Testis (tissue), 3 donors: ENCODE results near the gene MDGA2. TPM values are rescaled to one million over a fixed set of nuclear protein-coding genes. Genes with fewer than 3 reads are reported as not detected.

Experiments used
- DNase-seq: peaks from one replicate; pipeline ENCODE4 v3.0.0-alpha.2; 2019
- H3K27ac ChIP-seq, 2 donors: fragments of 200-600 bp; sonication (generic); one replicate each; pipeline ENCODE4 v1.5.1; 2019
- H3K27me3 ChIP-seq: fragments of 200-600 bp; sonication (generic); one replicate; pipeline ENCODE4 v1.5.1; 2019
- H3K36me3 ChIP-seq: fragments of 200-600 bp; sonication (generic); one replicate; pipeline ENCODE4 v1.5.1; 2017; ENCODE audit warnings: low read depth; ENCODE audit errors: missing control alignments
- H3K4me1 ChIP-seq: fragments of 200-600 bp; sonication (generic); one replicate; pipeline ENCODE4 v1.5.1; 2019
- H3K4me3 ChIP-seq, 2 donors: fragments of 200-600 bp; sonication (generic); one replicate each; pipeline ENCODE4 v1.5.1; 2017 to 2019
- H3K9me3 ChIP-seq: fragments of 200-600 bp; sonication (generic); one replicate; pipeline ENCODE4 v1.5.1; 2017
- CTCF ChIP-seq, 3 experiments: fragments of 450-650 bp in 2 of 3; fragments of 200-600 bp in 1 of 3; sonication (generic) in 1 of 3; IDR thresholded peaks; one replicate each; pipeline ENCODE4 v1.5.1; 2016 to 2019; ENCODE audit warnings: antibody characterized with exemption in 3 of 3, mild to moderate bottlenecking in 2 of 3, moderate library complexity in 1 of 3
- POLR2A ChIP-seq: fragments of 450-650 bp; IDR thresholded peaks from one replicate; pipeline ENCODE4 v1.6.1; 2017; ENCODE audit warnings: antibody characterized with exemption, mild to moderate bottlenecking, moderate library complexity
- WGBS, 2 donors: methylation state at CpG; one replicate each; pipeline ENCODE4 v1.1.5; 2018; 5-methylcytosine and 5-hydroxymethylcytosine counted together
- intact Hi-C: fragments of 100-400 bp; cut with DNase I; formaldehyde crosslinking; loops from one replicate; pipeline ENCODE4 v1.15.1; 2023; ENCODE audit warnings: low total_unique reads
- polyA plus RNA-seq: library from polyadenylated mRNA; stranded (reverse); fragments of 350-450 nt; fragmentation: Illumina TruSeq; extraction: RNeasy Lipid Tissue Mini Kit (QIAGEN cat#74804); gene quantifications from one replicate; pipeline ENCODE4 v1.2.3, GENCODE V29; 2014; ENCODE audit warnings: low read depth, low replicate concordance; ENCODE audit not compliant: insufficient read depth
- total RNA-seq, 2 donors: library from RNA; depleted of rRNA; stranded (reverse); fragments of >200 nt; gene quantifications; one replicate each; pipeline ENCODE4 v1.2.3, GENCODE V29; 2016

Gene MDGA2
- total and polyA plus RNA-seq, 3 donors from 2014 or later = 3.9 to 11.6 (median 8.4) TPM

GRCh38 chr14:47541662-47542061 is 133.7 kb downstream of the MDGA2 start:
- no peaks in the 10 kb centered on the region for H3K4me1 ChIP-seq
- no peak overlapping the region for H3K4me3 ChIP-seq
- 62 to 65% methylated on average over 4 of the region's 4 CpGs for WGBS, 2 donors
- intact Hi-C loops = no loop called here
- no peak overlapping the region for H3K27ac ChIP-seq
- DNase-seq = no peak
- no peaks in the 10 kb centered on the region for H3K9me3 ChIP-seq
- H3K36me3 ChIP-seq = no peaks in the 10 kb centered on the region
- TF ChIP-seq CTCF (IDR thresholded peaks at IDR 0.05) (no peak), POLR2A (no peak)
- no peaks in the 10 kb centered on the region for H3K27me3 ChIP-seq

- DNase-seq = no peak
- TF ChIP-seq CTCF (IDR thresholded peaks at IDR 0.05) (peak in 2 of 3 experiments; percentile 7 to 39), POLR2A (no peak)
- Histone ChIP-seq H3K9me3 (no peaks in the 10 kb centered on the region), H3K36me3 (no peaks in the 10 kb centered on the region), H3K4me3 (no peak overlapping the region), H3K27ac (no peak overlapping the region), H3K4me1 (no peaks in the 10 kb centered on the region), H3K27me3 (no peaks in the 10 kb centered on the region)
- WGBS, 2 donors = 16 to 35% methylated on average over 3 of the region's 3 CpGs
- intact Hi-C loops = no loop called here
Measured at GRCh38 chr14:47539031-47539461, 136.4 kb downstream of the MDGA2 start.

- intact Hi-C loops = no loop called here
- no peaks in the 10 kb centered on the region for H3K4me1 ChIP-seq
- WGBS, 2 donors = 78% methylated on average over 2 of the region's 2 CpGs
- no peaks in the 10 kb centered on the region for H3K9me3 ChIP-seq
- no peaks in the 10 kb centered on the region for H3K27me3 ChIP-seq
- no peaks in the 10 kb centered on the region for H3K36me3 ChIP-seq
- no peak overlapping the region for H3K4me3 ChIP-seq
- no peak overlapping the region for H3K27ac ChIP-seq
- TF ChIP-seq POLR2A (no peak), CTCF (IDR thresholded peaks at IDR 0.05) (no peak)
- no peak for DNase-seq
Measured at GRCh38 chr14:47536341-47536740, 139.1 kb downstream of the MDGA2 start.

- no peak for TF ChIP-seq POLR2A
- no peak for TF ChIP-seq CTCF (IDR thresholded peaks at IDR 0.05)
- Histone ChIP-seq H3K9me3 (no peaks in the 10 kb centered on the region), H3K27ac (no peak overlapping the region), H3K36me3 (no peaks in the 10 kb centered on the region), H3K27me3 (no peaks in the 10 kb centered on the region), H3K4me3 (no peak overlapping the region), H3K4me1 (no peaks in the 10 kb centered on the region)
- no peak for DNase-seq
- WGBS, 2 donors = 75 to 89% methylated on average over 3 of the region's 3 CpGs
- intact Hi-C loops = no loop called here
Measured at GRCh38 chr14:47526591-47527244, 148.7 kb downstream of the MDGA2 start.

GRCh38 chr14:47524524-47524923 is 150.9 kb downstream of the MDGA2 start:
- no peaks in the 10 kb centered on the region for H3K36me3 ChIP-seq
- WGBS, 2 donors = 89 to 97% methylated on average over 4 of the region's 4 CpGs
- H3K9me3 ChIP-seq = no peaks in the 10 kb centered on the region
- no peaks in the 10 kb centered on the region for H3K4me1 ChIP-seq
- DNase-seq = no peak
- intact Hi-C loops = no loop called here
- no peaks in the 10 kb centered on the region for H3K27me3 ChIP-seq
- no peak overlapping the region for H3K4me3 ChIP-seq
- H3K27ac ChIP-seq = no peak overlapping the region
- TF ChIP-seq CTCF (IDR thresholded peaks at IDR 0.05) (no peak), POLR2A (no peak)
